Parathyroid adenoma (tissue), 2 donors: ENCODE results near the gene MYORG.

Source experiments
- H2AFZ ChIP-seq: fragments of 300-600 bp; sonication (generic); one replicate; pipeline ENCODE4 v1.7.0; 2017; ENCODE audit warnings: antibody characterized with exemption, mild to moderate bottlenecking
- H3K27ac ChIP-seq: fragments of 300-600 bp; sonication (generic); one replicate; pipeline ENCODE4 v1.7.0; 2017
- H3K27me3 ChIP-seq: fragments of 300-600 bp; sonication (generic); one replicate; pipeline ENCODE4 v1.7.0; 2017; ENCODE audit warnings: low read length; ENCODE audit not compliant: control insufficient read depth, insufficient read depth
- H3K36me3 ChIP-seq: fragments of 300-600 bp; sonication (generic); one replicate; pipeline ENCODE4 v1.7.0; 2017; ENCODE audit warnings: low read length; ENCODE audit not compliant: control insufficient read depth, insufficient read depth
- H3K4me1 ChIP-seq: fragments of 300-600 bp; sonication (generic); one replicate; pipeline ENCODE4 v1.7.0; 2017; ENCODE audit warnings: control low read depth
- H3K4me2 ChIP-seq: fragments of 300-600 bp; sonication (generic); one replicate; pipeline ENCODE4 v1.7.0; 2017; ENCODE audit warnings: low read length
- H3K4me3 ChIP-seq: fragments of 300-600 bp; sonication (generic); one replicate; pipeline ENCODE4 v1.7.0; 2017; ENCODE audit warnings: low read depth, low read length
- H3K79me2 ChIP-seq: fragments of 300-600 bp; sonication (generic); one replicate; pipeline ENCODE4 v1.7.0; 2017; ENCODE audit warnings: control low read depth
- H3K9ac ChIP-seq: fragments of 300-600 bp; sonication (generic); one replicate; pipeline ENCODE4 v1.7.0; 2017; ENCODE audit warnings: mild to moderate bottlenecking
- H3K9me3 ChIP-seq: fragments of 300-600 bp; sonication (generic); one replicate; pipeline ENCODE4 v1.7.0; 2017; ENCODE audit warnings: low read length; ENCODE audit not compliant: control insufficient read depth
- TF ChIP-seq, protein P1 (sequence below): fragments of 300-600 bp; sonication (generic); IDR thresholded peaks from one replicate; pipeline ENCODE4 v1.7.0; 2017; ENCODE audit warnings: antibody characterized with exemption, mild to moderate bottlenecking
- donor health status: primary hyperparathyroidism.

MYORG gene

GRCh38 chr9:34376596-34377403 lies at the start of gene MYORG:
Gene MYORG, minus strand, starts transcription at chr9:34376898. Its CDS starts 3,955 bp downstream, at chr9:34372943.
- Histone ChIP-seq H2AFZ (peak within 1 kb of the TSS; percentile 88), H3K9ac (no peak within 1 kb of the TSS), H3K79me2 (no peaks in the 10 kb centered on the region), H3K27ac (peak within 1 kb of the TSS; percentile 58), H3K9me3 (no peaks in the 10 kb centered on the region), H3K36me3 (no peaks in the 10 kb centered on the region), H3K27me3 (no peaks in the 10 kb centered on the region), H3K4me2 (peak within 1 kb of the TSS; percentile 98), H3K4me3 (peak within 1 kb of the TSS; percentile 61), H3K4me1 (no peaks in the 10 kb centered on the region)
- TF ChIP-seq, protein P1, sequence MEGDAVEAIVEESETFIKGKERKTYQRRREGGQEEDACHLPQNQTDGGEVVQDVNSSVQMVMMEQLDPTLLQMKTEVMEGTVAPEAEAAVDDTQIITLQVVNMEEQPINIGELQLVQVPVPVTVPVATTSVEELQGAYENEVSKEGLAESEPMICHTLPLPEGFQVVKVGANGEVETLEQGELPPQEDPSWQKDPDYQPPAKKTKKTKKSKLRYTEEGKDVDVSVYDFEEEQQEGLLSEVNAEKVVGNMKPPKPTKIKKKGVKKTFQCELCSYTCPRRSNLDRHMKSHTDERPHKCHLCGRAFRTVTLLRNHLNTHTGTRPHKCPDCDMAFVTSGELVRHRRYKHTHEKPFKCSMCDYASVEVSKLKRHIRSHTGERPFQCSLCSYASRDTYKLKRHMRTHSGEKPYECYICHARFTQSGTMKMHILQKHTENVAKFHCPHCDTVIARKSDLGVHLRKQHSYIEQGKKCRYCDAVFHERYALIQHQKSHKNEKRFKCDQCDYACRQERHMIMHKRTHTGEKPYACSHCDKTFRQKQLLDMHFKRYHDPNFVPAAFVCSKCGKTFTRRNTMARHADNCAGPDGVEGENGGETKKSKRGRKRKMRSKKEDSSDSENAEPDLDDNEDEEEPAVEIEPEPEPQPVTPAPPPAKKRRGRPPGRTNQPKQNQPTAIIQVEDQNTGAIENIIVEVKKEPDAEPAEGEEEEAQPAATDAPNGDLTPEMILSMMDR, result no peak

- peaks cover 6% of the 10 kb centered on the region for H3K79me2 ChIP-seq
- no peaks in the 10 kb centered on the region for H3K36me3 ChIP-seq
- no peaks in the 10 kb centered on the region for H3K27me3 ChIP-seq
- H2AFZ ChIP-seq, result no peak overlapping the region
- H3K4me2 ChIP-seq, result no peak overlapping the region
- no peak overlapping the region for H3K9ac ChIP-seq
- TF ChIP-seq, protein P1, result no peak
- no peaks in the 10 kb centered on the region for H3K9me3 ChIP-seq
- no peak overlapping the region for H3K27ac ChIP-seq
- H3K4me3 ChIP-seq, result no peak overlapping the region
- H3K4me1 ChIP-seq, result peaks cover 13% of the 10 kb centered on the region
Observed at GRCh38 chr9:34419716-34420504, 43.2 kb upstream of the MYORG start.

GRCh38 chr9:34417734-34418133 lies 41.0 kb upstream of the MYORG start:
- Histone ChIP-seq H3K27me3 (no peaks in the 10 kb centered on the region), H3K4me2 (no peak overlapping the region), H3K79me2 (peaks cover 6% of the 10 kb centered on the region), H3K9ac (no peak overlapping the region), H3K9me3 (no peaks in the 10 kb centered on the region), H3K4me3 (no peak overlapping the region), H3K27ac (no peak overlapping the region), H3K36me3 (no peaks in the 10 kb centered on the region), H3K4me1 (peaks cover 13% of the 10 kb centered on the region), H2AFZ (no peak overlapping the region)
- TF ChIP-seq, protein P1, result no peak

GRCh38 chr9:34413231-34413852 lies 36.6 kb upstream of the MYORG start:
- Histone ChIP-seq H3K9me3 (no peaks in the 10 kb centered on the region), H3K9ac (no peak overlapping the region), H2AFZ (no peak overlapping the region), H3K27ac (no peak overlapping the region), H3K4me2 (no peak overlapping the region), H3K4me3 (no peak overlapping the region), H3K27me3 (no peaks in the 10 kb centered on the region), H3K79me2 (no peaks in the 10 kb centered on the region), H3K4me1 (no peaks in the 10 kb centered on the region), H3K36me3 (no peaks in the 10 kb centered on the region)
- TF ChIP-seq, protein P1, result no peak
